Sigmoid colon (tissue), 7 donors: Measurements from ENCODE around the gene ARPP21. TPM values are rescaled to one million over a fixed set of nuclear protein-coding genes. Genes with fewer than 3 reads are reported as not detected.

ENCODE experiments used
- DNase-seq: peaks from one replicate; pipeline ENCODE4 v3.0.0-alpha.2; 2019
- H3K27ac ChIP-seq, 4 donors: fragments of 200-600 bp; sonication (generic); one replicate each; pipeline ENCODE4 v1.5.1; 2016 to 2019; ENCODE audit warnings: mild to moderate bottlenecking in 1 of 4
- H3K27me3 ChIP-seq, 3 donors: fragments of 200-600 bp; sonication (generic); one replicate each; pipeline ENCODE4 v1.5.1; 2019; ENCODE audit warnings: mild to moderate bottlenecking in 1 of 3
- H3K36me3 ChIP-seq, 4 donors: fragments of 200-600 bp; sonication (generic); one replicate each; pipeline ENCODE4 v1.5.1; 2016 to 2019
- H3K4me1 ChIP-seq, 4 donors: fragments of 200-600 bp; sonication (generic); one replicate each; pipeline ENCODE4 v1.5.1; 2017 to 2019
- H3K4me3 ChIP-seq, 4 donors: fragments of 200-600 bp; sonication (generic); one replicate each; pipeline ENCODE4 v1.5.1; 2017 to 2019; ENCODE audit warnings: mild to moderate bottlenecking in 2 of 4, moderate library complexity in 1 of 4
- H3K9me3 ChIP-seq, 4 donors: fragments of 200-600 bp in 3 of 4; sonication (generic) in 3 of 4; one replicate each; pipeline versions ENCODE4 v1.5.1 to v1.6.1; 2013 to 2019
- CTCF ChIP-seq, 4 experiments: fragments of 450-650 bp in 3 of 4; fragments of 200-600 bp in 1 of 4; IDR thresholded peaks; one replicate each; pipeline ENCODE4 v1.5.1; 2016 to 2019; ENCODE audit warnings: antibody characterized with exemption in 4 of 4, mild to moderate bottlenecking in 3 of 4, moderate library complexity in 2 of 4
- EP300 ChIP-seq, 4 donors: sonication (generic); formaldehyde crosslinking; IDR thresholded peaks; one replicate each; pipeline ENCODE4 v1.6.1; 2017; ENCODE audit warnings: antibody characterized with exemption in 4 of 4
- POLR2A ChIP-seq, 2 donors: fragments of 450-650 bp; IDR thresholded peaks; one replicate each; pipeline ENCODE4 v1.6.1; 2016; ENCODE audit warnings: antibody characterized with exemption in 2 of 2, mild to moderate bottlenecking in 2 of 2, moderate library complexity in 2 of 2
- POLR2AphosphoS5 ChIP-seq, 4 donors: sonication (generic); formaldehyde crosslinking; IDR thresholded peaks; one replicate each; pipeline ENCODE4 v1.6.1; 2017; ENCODE audit warnings: antibody characterized with exemption in 4 of 4
- WGBS, 2 donors: extraction: QIAGEN DNeasy Blood & Tissue Kit; methylation state at CpG; one replicate each; pipeline ENCODE4 v1.1.7; 2013; 5-methylcytosine and 5-hydroxymethylcytosine counted together
- intact Hi-C: fragments of 100-400 bp; cut with DNase I; formaldehyde crosslinking; loops from one replicate; pipeline ENCODE4 v1.15.1; 2023
- polyA plus RNA-seq, 3 donors: library from polyadenylated mRNA; stranded (reverse); fragments of 200-250 nt; gene quantifications; one replicate each; pipeline ENCODE4 v1.2.3, GENCODE V29; 2013
- total RNA-seq, 4 donors: library from RNA; depleted of rRNA; stranded (reverse); fragments of >200 nt; gene quantifications; one replicate each; pipeline ENCODE4 v1.1.0, GENCODE V29; 2016
- donor health status: healthy with polysubstance abuse.
- donor health status: Bipolar disorder and iron deficiency.
- donor health status: healthy.

ARPP21 gene
- total and polyA plus RNA-seq, 7 donors = 0.51 to 1.9 (median 1.1) TPM; not detected in 2

- Histone ChIP-seq H3K36me3 (no peaks in the 10 kb centered on the region), H3K9me3 (no peaks in the 10 kb centered on the region), H3K4me3 (no peak overlapping the region), H3K27ac (no peak overlapping the region), H3K27me3 (no peaks in the 10 kb centered on the region), H3K4me1 (no peaks in the 10 kb centered on the region)
- no peak for DNase-seq
- TF ChIP-seq CTCF (IDR thresholded peaks at IDR 0.05) (no peak), POLR2AphosphoS5 (IDR thresholded peaks at IDR 0.05) (no peak), EP300 (IDR thresholded peaks at IDR 0.05) (no peak), POLR2A (IDR thresholded peaks at IDR 0.05) (no peak)
- WGBS, 2 donors = 48 to 73% methylated on average over 2 of the region's 2 CpGs
- intact Hi-C loops = no loop called here
Measured at GRCh38 chr3:35671483-35671882, 32.2 kb downstream of the ARPP21 start.

GRCh38 chr3:35673017-35673416 is 33.7 kb downstream of the ARPP21 start:
- Histone ChIP-seq H3K4me1 (no peaks in the 10 kb centered on the region), H3K9me3 (no peaks in the 10 kb centered on the region), H3K27me3 (no peaks in the 10 kb centered on the region), H3K4me3 (no peak overlapping the region), H3K27ac (no peak overlapping the region), H3K36me3 (no peaks in the 10 kb centered on the region)
- TF ChIP-seq POLR2AphosphoS5 (IDR thresholded peaks at IDR 0.05) (no peak), POLR2A (IDR thresholded peaks at IDR 0.05) (no peak), EP300 (IDR thresholded peaks at IDR 0.05) (no peak), CTCF (IDR thresholded peaks at IDR 0.05) (no peak)
- intact Hi-C loops = no loop called here
- 69 to 86% methylated on average over 3 of the region's 3 CpGs for WGBS, 2 donors
- DNase-seq = no peak

GRCh38 chr3:35674451-35675109 is 35.3 kb downstream of the ARPP21 start:
- intact Hi-C loops = no loop called here
- Histone ChIP-seq H3K4me1 (no peaks in the 10 kb centered on the region), H3K27me3 (no peaks in the 10 kb centered on the region), H3K4me3 (no peak overlapping the region), H3K9me3 (no peaks in the 10 kb centered on the region), H3K36me3 (no peaks in the 10 kb centered on the region), H3K27ac (no peak overlapping the region)
- no peak for DNase-seq
- TF ChIP-seq POLR2A (IDR thresholded peaks at IDR 0.05) (no peak), CTCF (IDR thresholded peaks at IDR 0.05) (no peak), EP300 (IDR thresholded peaks at IDR 0.05) (no peak), POLR2AphosphoS5 (IDR thresholded peaks at IDR 0.05) (no peak)
- WGBS, 2 donors = 73 to 87% methylated on average over 5 of the region's 5 CpGs

- 58 to 90% methylated on average over 1 of the region's 1 CpG for WGBS, 2 donors
- Histone ChIP-seq H3K4me3 (no peak overlapping the region), H3K9me3 (no peaks in the 10 kb centered on the region), H3K36me3 (no peaks in the 10 kb centered on the region), H3K27ac (no peak overlapping the region), H3K4me1 (no peaks in the 10 kb centered on the region), H3K27me3 (no peaks in the 10 kb centered on the region)
- intact Hi-C loops = no loop called here
- no peak for TF ChIP-seq EP300 (IDR thresholded peaks at IDR 0.05)
- no peak for TF ChIP-seq POLR2A (IDR thresholded peaks at IDR 0.05)
- TF ChIP-seq CTCF (IDR thresholded peaks at IDR 0.05) = no peak
- TF ChIP-seq POLR2AphosphoS5 (IDR thresholded peaks at IDR 0.05) = no peak
- DNase-seq = no peak
Measured at GRCh38 chr3:35675206-35675605, 35.9 kb downstream of the ARPP21 start.

GRCh38 chr3:35675621-35676020 is 36.3 kb downstream of the ARPP21 start:
- intact Hi-C loops = no loop called here
- no peaks in the 10 kb centered on the region for H3K9me3 ChIP-seq
- H3K27ac ChIP-seq = no peak overlapping the region
- no peaks in the 10 kb centered on the region for H3K4me1 ChIP-seq
- 89 to 93% methylated on average over 1 of the region's 1 CpG for WGBS, 2 donors
- no peak overlapping the region for H3K4me3 ChIP-seq
- DNase-seq = no peak
- no peaks in the 10 kb centered on the region for H3K36me3 ChIP-seq
- H3K27me3 ChIP-seq = no peaks in the 10 kb centered on the region
- TF ChIP-seq EP300 (IDR thresholded peaks at IDR 0.05) = no peak
- no peak for TF ChIP-seq CTCF (IDR thresholded peaks at IDR 0.05)
- no peak for TF ChIP-seq POLR2A (IDR thresholded peaks at IDR 0.05)
- TF ChIP-seq POLR2AphosphoS5 (IDR thresholded peaks at IDR 0.05) = no peak
